DMS 273 treated with DMSO at 0.1 percent for 48 hours (cell line): ENCODE measurements around the gene GIT1.
A peak's percentile ranks its signal among the peaks of the same experiment; 100 is the strongest.

Experiments
- DNase-seq: peaks from one replicate; lab custom pipeline; 2025; lab: John Stamatoyannopoulos, UW

The GIT1 gene

DNA sequence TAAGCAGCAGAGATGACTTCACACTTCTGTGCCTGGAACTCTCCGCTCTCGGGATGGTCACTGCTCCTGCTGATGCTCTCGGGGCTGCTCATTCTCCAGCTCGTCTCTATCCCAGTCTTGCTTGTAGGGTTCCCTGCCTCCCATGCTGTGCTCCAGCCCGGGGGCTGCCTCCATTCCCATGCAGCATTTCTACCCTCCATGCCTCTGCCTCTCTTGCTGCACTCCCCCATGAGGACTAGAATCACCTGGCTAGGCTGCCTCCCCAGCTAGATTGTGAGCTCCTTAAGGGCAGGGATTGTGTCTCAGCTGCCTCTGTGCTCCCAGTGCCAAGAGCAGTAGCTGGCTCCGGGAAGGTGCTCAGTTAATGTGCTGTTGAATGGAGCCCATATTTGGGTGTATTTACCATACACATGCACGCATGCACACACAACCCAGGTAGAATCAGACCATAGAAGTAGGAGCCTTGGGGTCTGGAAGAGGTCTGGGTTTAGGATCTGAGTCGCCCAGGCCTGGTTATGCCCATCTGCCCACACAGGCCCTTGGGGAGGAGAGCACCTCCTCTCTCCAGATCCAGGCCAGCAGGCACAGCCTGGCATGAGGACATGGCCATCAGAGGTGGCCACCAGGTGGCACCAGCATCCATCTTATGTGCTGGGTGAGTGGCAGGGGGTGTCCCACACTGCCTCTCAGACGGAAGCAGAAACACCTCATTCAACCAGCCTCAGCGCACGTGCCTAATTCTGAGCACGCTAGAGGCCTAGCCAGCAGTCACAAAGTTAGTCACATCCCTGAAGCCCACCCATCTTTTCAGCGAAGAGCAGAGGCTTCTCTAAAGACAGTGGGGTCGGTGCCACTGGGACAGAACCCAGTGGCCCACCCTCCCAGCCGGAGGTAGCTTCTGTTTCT lies 9.3 kb downstream of the GIT1 start:
- DNase-seq: peak; percentile 77

DNA sequence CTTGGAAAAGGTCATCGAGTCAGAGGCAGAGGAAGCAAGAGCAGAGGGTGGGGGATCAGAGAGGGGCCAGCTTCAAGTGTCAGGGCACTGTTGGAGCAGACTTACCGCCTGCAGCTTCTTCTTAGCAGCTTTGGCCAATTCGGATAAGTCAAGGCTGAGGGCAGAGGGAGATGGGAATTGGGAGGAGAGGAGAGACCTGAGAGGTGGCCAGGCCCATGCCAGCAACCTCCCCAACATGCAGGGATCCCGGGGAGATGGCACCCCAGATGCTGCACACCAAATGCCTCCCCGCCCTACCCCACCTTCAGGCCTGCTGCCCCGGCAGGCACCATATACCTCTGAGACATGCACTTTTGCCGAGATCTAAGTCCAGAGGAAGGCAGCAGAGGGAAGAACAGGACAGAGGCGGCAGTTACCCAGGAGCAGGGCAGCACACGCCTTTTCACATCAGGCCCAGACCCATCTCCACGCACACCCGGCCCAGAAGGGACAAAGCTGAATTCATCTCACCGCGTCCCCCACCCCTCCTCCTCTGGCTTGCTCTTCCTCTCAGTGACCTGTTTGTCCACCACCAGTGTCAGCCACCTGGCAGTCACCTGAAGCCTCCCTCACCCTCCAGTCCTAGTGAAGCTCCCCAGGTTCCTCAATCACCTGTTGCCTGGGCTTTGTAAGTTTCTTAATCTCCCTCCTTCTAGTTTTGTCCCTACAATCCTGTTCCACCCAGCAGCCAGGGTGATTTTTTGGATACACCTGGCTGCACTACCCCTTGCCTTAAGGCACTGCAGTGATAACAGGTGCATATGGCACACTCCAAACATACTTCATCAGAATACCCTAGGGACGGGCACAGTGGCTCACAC lies 10.6 kb downstream of the GIT1 start:
- DNase-seq: no peak

DNA sequence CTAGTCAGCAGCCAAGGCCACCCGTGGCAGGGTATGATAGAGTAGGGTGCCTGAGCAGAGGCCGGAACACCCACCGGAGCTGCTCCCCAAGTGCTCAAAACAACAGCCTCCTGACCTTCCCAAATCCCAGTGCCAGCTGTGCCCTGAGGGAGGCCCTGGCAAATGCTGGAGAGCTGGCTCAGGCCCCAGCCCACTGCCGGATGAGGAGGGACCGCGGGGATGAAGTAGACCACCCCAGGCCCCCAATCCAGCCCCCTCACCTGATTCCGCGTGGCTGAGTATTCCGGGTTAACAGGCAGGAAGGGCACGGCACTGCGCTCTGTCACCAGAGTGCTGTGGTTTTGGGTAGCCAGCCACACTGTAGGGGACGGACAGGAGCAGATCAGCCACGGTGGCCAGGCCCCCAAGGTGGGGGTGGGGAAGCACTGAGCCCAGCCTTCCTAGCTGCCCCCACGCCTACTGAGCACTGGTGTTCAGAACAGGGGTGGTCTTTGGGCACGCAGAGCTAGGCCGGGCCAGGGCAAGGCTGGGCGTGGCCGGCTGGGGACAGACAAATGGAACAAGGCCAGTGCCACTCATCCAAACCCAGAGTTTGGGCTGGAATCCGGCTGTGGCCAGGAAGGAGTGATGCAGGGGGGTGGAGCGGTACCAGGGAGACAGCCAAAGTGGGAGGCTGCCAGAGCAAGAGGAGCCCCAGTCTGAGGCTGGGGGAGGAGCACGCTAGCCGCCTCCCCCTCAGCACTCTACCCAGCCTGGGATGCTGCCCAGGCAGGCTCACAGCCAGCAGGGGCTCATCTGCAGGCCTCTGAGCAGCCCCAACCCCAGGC lies 11.8 kb downstream of the GIT1 start:
- no peak for DNase-seq

DNA sequence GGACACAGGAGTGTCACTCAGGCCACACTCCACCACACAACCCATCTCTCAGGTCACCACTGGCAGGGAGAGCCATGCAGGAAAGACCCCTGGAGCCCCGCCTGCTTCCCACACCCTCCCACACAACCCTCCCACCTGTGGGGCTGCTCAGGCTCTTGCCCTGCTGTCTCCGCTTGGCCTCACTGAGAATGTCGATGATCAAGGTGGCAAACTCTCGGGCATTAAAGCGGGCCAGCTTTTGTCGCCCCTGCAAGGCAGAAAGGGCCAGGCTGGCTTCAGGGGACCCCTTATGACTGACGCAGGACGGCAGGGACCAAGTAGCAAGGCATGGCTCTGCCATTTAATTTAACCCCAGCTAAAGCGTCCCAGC lies 12.5 kb downstream of the GIT1 start:
- DNase-seq: no peak

DNA sequence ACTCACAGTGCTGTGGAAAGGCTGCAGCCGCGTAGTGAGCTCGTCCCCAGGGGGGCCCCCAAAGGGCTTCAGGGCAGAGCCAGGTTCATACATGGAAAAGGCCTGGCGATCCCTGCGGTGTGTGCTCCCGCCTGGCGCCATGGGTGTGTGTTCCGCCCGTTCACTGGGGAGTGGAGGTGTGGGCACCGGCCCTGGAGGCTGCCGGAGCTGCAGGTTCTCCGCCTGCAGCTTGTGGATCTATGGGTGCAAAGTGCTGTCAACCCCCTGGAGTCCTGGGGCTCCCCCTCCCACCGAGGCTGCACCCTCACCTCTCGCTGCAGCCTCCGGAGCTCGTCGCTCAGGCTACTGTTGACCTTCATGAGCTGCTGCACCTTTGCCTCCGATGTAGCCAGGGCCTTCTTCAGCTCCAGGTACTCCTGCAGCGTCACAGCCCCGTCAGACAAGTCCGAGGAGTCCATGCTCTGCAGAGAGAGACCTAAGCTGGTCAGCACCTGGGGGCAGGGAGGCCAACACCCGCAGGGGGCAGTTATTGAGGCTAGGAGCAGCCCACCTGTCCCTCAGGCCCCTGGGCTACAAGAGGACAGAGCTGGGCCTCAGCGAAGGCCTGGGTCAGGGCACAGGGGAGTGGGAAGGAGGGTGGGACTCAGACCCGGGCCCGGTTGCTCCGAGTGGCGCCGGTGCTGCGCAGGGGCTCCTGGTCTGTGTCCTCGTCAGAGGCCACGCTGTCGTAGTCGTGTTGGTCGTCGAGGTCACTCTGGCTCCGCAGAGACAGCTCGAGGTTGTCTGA lies 13.0 kb downstream of the GIT1 start:
- no peak for DNase-seq

DNA sequence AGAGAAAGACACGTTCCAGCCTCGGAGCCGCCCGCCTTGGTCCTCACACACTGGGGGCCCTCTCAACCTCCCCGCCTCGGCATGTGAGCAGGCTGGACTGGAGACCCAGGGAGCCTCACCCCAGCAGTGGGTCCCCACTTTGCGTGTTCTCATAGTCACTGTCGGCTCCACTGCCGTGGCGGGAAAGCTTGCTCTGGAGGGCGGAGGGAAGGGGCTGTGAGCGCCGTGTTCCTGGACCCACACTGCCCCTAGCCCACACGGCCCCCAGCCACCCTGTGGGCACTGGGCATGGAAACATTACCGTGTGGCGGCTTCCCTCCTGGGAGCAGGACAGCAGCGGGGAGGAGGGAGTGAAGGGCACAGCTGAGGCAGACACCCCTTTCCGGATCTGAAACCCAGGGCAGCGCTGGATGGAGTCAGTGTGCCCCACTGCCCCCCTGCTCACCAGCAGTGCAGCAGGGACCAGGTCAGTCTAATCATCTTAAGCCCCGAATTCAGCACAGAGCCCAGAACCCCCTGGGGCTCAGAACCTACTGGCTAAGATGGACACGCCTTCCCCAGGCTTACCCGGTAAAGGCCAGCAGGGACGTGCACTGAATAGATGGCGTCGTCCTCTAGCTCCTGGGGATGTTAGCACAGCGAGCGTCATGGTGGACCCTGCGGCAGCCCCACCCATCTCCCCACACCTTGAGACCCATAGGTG lies 13.8 kb downstream of the GIT1 start:
- no peak for DNase-seq

DNA sequence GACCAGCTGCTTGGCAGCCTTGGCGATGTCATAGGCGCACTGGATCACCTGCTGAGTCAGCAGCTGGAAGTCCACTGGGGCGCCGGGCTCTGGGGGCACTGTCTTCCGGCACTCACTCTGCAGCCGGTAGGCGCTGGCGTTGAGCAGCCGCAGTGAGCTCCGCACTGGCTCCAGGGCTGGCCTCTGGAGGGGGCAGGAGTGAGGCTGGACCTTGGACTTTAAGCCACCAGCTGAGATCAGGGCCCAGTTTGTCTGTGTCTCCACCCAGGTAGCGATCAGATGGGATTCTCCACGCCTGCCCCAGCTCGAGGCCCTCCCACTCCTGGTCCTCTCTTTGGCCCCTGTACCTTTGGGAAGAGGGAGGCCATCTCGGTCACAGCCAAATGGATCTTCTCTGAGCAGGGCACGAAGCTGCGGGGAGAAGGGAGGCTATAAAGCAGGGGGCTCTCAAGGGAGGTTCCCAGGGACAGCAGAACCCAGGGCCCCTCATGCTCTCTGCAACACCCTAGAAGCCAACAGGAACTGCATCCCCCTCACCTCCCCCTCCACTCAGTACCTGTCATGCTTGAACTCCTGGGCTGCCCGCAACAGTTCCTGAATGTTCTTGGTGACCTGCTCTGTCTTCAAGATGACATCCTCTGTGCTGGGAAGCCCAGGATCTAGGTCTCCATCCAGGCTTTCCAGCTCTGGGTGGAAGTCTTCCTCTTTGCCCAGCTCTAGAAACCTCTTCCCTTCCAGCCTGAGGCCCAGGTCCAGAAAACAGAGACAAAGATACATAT lies 14.5 kb downstream of the GIT1 start:
- no peak for DNase-seq

DNA sequence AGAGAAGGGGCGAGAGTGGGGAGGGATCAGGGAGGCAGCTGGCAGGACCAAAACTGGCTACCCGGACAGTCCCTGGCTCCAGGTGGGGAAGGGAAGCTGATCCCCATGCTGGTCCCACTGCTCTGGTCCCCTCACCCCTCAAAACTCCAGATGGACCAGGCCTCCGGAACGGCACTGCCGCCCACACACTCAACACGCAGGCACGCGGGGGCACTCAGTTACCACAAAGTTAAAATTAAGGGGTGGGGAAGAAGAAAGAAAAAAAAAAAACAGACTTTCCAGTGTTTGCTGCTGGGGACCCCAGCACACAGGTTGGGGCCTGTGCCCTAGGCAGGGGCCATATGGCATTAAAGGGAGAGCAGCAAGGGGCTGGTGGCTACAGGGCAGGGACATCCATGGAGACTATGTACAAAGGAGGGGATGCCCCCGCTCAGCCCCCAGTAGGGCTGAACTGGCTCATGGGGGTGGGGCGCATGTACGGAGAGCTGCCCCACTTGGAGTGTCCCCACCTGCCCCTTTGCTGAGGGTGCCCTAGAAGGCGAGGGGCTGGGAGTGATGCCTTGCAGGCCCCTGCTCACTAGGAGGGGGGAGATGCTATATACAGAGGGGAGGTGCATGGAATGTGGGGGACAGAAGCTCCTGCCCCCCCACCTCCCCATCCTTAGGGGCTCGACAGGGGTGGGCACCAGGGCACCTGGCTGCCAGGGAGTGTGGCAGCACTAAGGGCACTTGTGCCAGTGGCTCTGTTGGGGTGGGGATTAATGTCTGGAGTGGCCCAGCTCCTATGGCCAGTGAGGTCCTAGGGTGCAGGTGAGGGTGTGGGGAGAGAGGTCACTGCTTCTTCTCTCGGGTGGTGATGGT lies 15.3 kb downstream of the GIT1 start:
- DNase-seq: no peak

DNA sequence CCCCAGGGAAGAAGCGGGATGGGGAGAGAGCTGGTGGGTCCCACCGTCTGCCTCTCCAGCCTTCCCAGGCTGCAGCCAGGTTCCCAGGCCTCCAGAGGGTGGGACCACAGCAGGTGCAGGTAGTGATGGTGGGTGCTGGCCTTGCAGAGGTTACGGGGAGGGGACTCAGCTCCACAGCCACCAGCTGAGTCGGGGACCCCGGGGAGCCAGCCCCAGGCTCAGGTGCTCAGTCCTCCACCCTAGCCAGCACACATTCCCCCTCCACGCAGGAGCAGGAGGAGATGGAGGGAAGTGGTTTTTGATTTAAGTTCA lies 15.9 kb downstream of the GIT1 start:
- DNase-seq: no peak

DNA sequence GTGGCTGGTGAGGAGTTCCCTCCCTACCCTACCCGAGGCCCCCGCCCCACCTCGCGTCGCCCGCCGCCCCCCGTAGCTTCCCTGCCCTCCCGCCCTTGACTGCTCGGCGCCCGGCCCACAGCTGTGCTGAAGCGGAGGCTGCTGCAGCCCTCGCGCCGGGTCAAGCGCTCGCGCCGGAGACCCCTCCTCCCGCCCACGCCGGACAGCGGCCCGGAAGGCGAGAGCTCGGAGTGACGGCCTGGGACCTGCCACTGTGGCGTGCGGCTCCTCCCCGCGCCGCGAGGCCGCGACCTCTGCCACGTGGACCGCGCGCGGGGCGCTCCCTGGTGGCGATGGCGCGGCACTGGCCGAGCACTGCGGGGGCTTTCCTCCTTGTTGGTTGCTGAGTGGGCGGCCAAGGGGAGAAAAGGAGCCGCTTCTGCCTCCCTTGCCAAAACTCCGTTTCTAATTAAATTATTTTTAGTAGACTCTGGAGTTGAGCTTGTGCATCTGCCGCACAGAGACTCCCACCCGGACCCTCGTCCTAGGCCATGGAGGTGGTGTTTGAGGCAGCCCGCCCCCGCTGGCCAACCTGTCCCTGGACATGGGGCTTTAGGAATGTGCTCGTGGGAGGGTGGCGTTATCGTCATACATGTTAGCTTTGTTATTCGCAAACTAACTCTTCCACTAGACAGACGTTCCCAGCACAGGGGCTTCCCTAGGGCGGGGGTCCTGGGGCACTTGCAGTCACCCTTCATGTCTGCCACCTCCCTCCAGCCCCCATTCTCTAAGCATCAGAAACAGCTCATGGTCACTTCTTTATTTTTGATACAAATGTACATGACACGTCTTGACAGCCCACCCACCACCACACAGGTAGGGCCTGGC lies 16.5 kb downstream of the GIT1 start:
- DNase-seq: no peak

DNA sequence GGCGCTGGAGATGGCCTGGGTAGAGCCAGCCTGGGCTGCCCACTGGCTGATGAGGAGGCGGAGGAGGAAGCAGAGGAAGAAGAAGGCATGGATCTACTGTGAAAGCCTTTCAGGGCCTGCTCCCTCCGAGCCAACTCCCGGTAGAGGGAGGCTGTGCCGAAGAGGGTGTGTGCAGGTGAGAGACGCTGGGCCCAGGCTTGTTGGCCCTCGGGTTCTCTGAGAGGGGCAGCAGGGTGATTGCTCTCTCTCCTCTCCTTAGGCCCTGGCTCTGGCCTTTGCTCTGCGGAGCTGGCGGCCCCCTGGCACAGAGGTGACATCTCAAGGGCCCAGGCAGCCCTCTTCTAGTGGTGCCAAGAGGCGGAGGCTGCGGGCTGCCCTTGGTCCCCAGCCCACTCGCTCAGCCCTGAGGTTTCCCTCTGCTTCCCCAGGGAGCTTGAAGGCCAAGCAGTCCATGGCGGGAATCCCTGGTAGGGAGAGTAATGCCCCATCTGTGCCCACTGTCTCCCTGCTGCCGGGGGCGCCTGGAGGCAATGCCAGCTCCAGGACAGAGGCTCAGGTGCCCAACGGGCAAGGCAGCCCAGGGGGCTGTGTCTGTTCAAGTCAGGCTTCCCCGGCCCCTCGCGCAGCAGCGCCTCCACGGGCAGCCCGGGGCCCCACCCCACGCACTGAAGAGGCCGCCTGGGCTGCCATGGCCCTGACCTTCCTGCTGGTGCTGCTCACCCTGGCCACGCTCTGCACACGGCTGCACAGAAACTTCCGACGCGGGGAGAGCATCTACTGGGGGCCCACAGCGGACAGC lies 17.4 kb downstream of the GIT1 start:
- no peak for DNase-seq

DNA sequence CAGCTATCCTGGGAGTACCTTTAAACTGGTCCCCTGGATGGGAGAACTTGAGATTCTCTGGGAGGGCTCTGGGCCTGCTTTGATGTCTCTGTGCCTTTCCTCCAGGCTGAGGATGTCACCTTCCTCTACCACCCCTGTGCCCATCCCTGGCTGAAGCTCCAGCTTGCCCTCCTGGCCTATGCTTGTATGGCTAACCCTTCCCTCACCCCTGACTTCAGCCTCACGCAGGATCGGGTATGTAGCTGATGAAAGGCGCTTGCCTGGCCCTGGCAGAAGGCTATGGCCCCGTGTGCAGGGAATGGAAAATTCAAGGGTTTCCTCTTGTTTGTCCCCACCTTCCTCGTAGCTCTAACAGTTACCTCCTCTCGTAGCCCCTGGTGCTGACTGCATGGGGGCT lies 18.0 kb downstream of the GIT1 start:
- DNase-seq: no peak

DNA sequence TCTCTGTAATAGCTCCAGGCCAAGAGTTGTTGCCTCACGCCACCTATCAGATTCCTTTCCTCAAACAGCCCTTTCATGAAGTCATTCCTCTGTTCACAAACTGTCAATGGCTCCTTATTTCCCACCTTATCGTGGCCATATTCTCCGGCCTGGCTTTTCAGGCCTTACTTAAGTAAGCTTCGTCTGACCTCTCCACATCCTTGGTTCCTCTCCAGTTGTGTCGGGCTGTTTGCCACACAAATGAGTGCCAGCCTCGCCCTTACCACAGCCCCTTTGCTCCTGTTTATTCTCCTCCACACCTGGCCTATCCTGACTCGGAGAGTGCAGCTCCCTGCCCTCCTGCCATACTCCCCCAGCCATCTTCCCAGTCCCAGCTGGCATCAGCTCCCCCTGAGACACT lies 18.9 kb downstream of the GIT1 start:
- no peak for DNase-seq

DNA sequence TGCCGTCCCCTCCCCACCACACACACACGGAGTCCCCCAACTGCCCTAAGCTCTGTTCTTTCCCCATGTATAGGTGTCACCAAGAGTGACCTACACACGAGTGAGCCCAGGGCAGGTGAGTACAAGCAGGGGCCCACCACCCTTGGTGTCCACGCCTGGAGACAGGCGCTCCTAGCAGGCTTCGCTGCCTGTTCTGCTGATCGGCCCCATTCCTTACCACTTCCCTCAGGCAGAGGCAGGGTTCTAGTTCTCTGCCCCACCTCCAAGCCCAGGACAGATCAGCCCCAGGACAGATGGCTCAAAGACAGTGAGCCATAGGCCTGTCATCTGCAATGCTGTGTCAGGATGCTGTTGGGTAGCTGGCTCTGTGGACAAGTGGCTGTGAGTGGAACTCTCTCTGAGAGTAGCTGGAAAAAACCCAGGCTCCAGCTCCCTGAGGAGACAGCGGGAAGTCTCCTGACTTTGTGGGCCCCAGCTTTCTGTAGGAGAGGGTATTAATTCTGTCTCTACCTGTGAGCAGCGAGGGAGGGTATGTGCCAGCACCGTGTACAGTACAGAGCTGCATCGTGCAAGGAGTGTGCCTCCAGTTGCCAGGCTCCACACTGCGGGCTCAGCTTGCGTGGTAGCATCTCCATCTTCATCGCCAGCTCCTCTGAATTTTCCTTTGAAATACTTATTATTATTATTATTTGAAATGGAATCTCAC lies 20.1 kb downstream of the GIT1 start:
- no peak for DNase-seq

DNA sequence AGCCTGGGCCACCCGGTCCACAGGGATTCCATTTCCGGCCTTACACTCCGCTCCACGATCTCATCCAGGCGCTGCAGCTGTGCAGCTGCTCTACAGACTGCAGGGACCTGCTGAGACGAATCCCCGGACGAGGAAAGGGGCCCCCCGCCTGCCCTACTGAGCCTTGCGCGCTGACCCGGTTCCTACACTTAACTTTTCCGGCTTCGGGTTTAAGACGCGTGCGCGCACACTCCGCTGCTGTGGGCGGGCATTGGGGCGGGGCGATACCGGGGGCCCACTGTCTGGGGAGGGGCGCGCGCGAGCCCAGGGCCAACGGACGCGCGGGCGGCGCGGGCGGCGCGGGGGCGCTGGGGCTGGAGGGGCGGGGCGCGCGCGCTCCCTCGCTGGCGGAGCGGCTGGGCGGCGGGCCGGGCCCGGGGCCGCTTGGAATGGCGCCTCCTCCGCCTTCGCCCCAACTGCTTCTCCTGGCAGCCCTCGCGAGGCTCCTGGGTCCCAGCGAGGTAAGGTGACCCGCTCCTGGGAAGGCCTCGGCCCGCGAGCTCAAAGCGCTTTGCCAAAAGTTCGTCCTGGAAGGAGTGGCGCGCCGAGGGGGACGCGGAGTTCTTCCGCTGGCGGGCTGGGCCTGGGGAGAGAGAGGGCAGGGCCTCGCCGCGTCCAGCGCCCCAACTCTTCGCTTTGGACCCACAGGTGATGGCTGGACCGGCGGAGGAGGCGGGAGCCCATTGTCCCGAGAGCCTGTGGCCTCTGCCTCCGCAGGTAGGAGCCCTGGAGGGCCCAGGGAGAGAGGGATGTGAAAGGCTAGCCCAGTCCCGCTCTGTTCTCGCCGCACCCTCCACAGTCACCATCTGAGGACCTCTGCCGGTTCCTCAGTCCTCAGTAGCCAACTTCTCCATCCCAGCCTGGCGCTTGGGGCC lies 20.9 kb downstream of the GIT1 start, which contains the start of gene TP53I13:
Gene TP53I13, plus strand, starts transcription at position 371 of the 914 bp plus-strand sequence. Its CDS starts 58 bp downstream, at position 429.
- peak; percentile 81 for DNase-seq
